HEK293 (cell line): Measurements from ENCODE around the gene SLC25A39.

Experiments
- CTCF ChIA-PET: fragments of 350-600 bp; formaldehyde crosslinking; extraction: SDS; loops from one replicate; lab custom pipeline; 2021; ENCODE audit warnings: antibody characterized with exemption; lab: Yijun Ruan, JAX
- POLR2A ChIA-PET: fragments of 300-600 bp; formaldehyde crosslinking; extraction: SDS; loops from one replicate; lab custom pipeline; 2020; ENCODE audit warnings: antibody characterized with exemption, inconsistent platforms; lab: Yijun Ruan, JAX
- H3K27ac ChIP-seq: fragments of 200-500 bp; sonication (Bioruptor generic); 2 replicates; pipeline ENCODE4 v1.5.1; 2014; ENCODE audit warnings: low read depth, low read length, control low read depth, inconsistent platforms; ENCODE audit errors: extremely low read depth
- H3K36me3 ChIP-seq, 2 experiments: fragments of 200-500 bp in 1 of 2; sonication (Bioruptor generic) in 1 of 2; 1 replicate in 1 of 2; 2 replicates in 1 of 2; pipeline ENCODE4 v1.5.1; 2014 to 2017; ENCODE audit warnings: inconsistent platforms in 2 of 2, low read length in 2 of 2; ENCODE audit not compliant: control insufficient read depth in 2 of 2, insufficient read depth in 1 of 2
- H3K4me1 ChIP-seq: fragments of 200-500 bp; sonication (Bioruptor generic); 2 replicates; pipeline ENCODE4 v1.5.1; 2014; ENCODE audit warnings: mild to moderate bottlenecking, low read length, inconsistent platforms; ENCODE audit not compliant: control insufficient read depth, insufficient read depth
- H3K4me3 ChIP-seq: 2 replicates; pipeline ENCODE4 v1.5.1; 2011; ENCODE audit warnings: low read depth, mild to moderate bottlenecking, control low read depth, low read length, moderate library complexity
- H3K9me3 ChIP-seq: fragments of 200-500 bp; sonication (Bioruptor generic); 2 replicates; pipeline ENCODE4 v1.5.1; 2014; ENCODE audit warnings: low read depth, low read length, inconsistent platforms; ENCODE audit not compliant: control insufficient read depth, insufficient read depth
- GLI2 ChIP-seq: fragments of 450-650 bp; formaldehyde crosslinking; IDR thresholded peaks from 2 replicates; pipeline ENCODE4; 2017; ENCODE audit warnings: missing biosample characterization, missing genetic modification characterization, low read depth, borderline replicate concordance
- GLIS2 ChIP-seq: fragments of 450-650 bp; formaldehyde crosslinking; IDR thresholded peaks from 2 replicates; pipeline ENCODE4 v1.5.1; 2016; ENCODE audit warnings: missing biosample characterization, missing genetic modification characterization
- KLF10 ChIP-seq: fragments of 450-650 bp; IDR thresholded peaks from 2 replicates; pipeline ENCODE4 v1.5.1; 2018; ENCODE audit warnings: missing biosample characterization, mild to moderate bottlenecking, missing genetic modification characterization
- PRDM1 ChIP-seq: fragments of 450-650 bp; formaldehyde crosslinking; IDR thresholded peaks from 2 replicates; pipeline ENCODE4; 2016; ENCODE audit warnings: missing biosample characterization, missing genetic modification characterization
- TRIM28 ChIP-seq: IDR thresholded peaks from 2 replicates; pipeline ENCODE4 v1.6.1; 2011; ENCODE audit warnings: low read length, control low read depth, borderline replicate concordance
- ZFP3 ChIP-seq: fragments of 450-650 bp; formaldehyde crosslinking; IDR thresholded peaks from 2 replicates; pipeline ENCODE4 v1.5.1; 2016; ENCODE audit warnings: low read depth, missing biosample characterization, missing genetic modification characterization
- ZNF155 ChIP-seq: fragments of 450-650 bp; formaldehyde crosslinking; IDR thresholded peaks from 2 replicates; pipeline ENCODE4 v1.5.1; 2016; ENCODE audit warnings: missing biosample characterization, missing genetic modification characterization
- ZNF16 ChIP-seq: fragments of 450-650 bp; formaldehyde crosslinking; IDR thresholded peaks from 2 replicates; pipeline ENCODE4 v1.5.1; 2016; ENCODE audit warnings: low read depth, missing biosample characterization, missing genetic modification characterization
- ZNF266 ChIP-seq: fragments of 450-650 bp; formaldehyde crosslinking; IDR thresholded peaks from 2 replicates; pipeline ENCODE4 v1.5.1; 2016; ENCODE audit warnings: missing biosample characterization, missing genetic modification characterization, low read depth
- ZNF274 ChIP-seq, 2 experiments: fragments of 200-500 bp in 1 of 2; fragments of 450-650 bp in 1 of 2; sonication (Bioruptor generic) in 1 of 2; formaldehyde crosslinking in 1 of 2; IDR thresholded peaks; 2 replicates each; pipeline versions ENCODE4 v1.5.1 to v1.6.1; 2014 to 2016; ENCODE audit warnings: borderline replicate concordance in 1 of 2, inconsistent platforms in 1 of 2, low read length in 1 of 2, missing biosample characterization in 1 of 2, missing genetic modification characterization in 1 of 2
- ZNF324 ChIP-seq: fragments of 450-650 bp; formaldehyde crosslinking; IDR thresholded peaks from 2 replicates; pipeline ENCODE4 v1.5.1; 2016; ENCODE audit warnings: missing biosample characterization, missing genetic modification characterization
- ZNF354C ChIP-seq: fragments of 450-650 bp; formaldehyde crosslinking; IDR thresholded peaks from 2 replicates; pipeline ENCODE4 v1.5.1; 2016; ENCODE audit warnings: missing biosample characterization, missing genetic modification characterization, low read depth, borderline replicate concordance
- ZNF529 ChIP-seq: fragments of 450-650 bp; formaldehyde crosslinking; IDR thresholded peaks from 2 replicates; pipeline ENCODE4 v1.5.1; 2017; ENCODE audit warnings: missing genetic modification characterization, missing biosample characterization; ENCODE audit not compliant: insufficient replicate concordance
- ZNF600 ChIP-seq: fragments of 450-650 bp; formaldehyde crosslinking; IDR thresholded peaks from 2 replicates; pipeline ENCODE4 v1.5.1; 2016; ENCODE audit warnings: missing biosample characterization, missing genetic modification characterization
- ZNF624 ChIP-seq: fragments of 450-650 bp; formaldehyde crosslinking; IDR thresholded peaks from 2 replicates; pipeline ENCODE4 v1.5.1; 2017; ENCODE audit warnings: missing biosample characterization, missing genetic modification characterization
- TF ChIP-seq, protein P1 (sequence below): fragments of 450-650 bp; formaldehyde crosslinking; IDR thresholded peaks from 2 replicates; pipeline ENCODE4 v1.5.1; 2016; ENCODE audit warnings: missing biosample characterization, missing genetic modification characterization
- TF ChIP-seq, protein P2 (sequence below): fragments of 450-650 bp; formaldehyde crosslinking; IDR thresholded peaks from 2 replicates; pipeline ENCODE4 v1.5.1; 2016; ENCODE audit warnings: missing biosample characterization, missing genetic modification characterization
- TF ChIP-seq, protein P3 (sequence below): fragments of 450-650 bp; formaldehyde crosslinking; IDR thresholded peaks from 2 replicates; pipeline ENCODE4 v1.5.1; 2016; ENCODE audit warnings: missing biosample characterization, missing genetic modification characterization
- TF ChIP-seq, protein P4 (sequence below): fragments of 450-650 bp; formaldehyde crosslinking; conservative IDR thresholded peaks from 2 replicates; pipeline ENCODE4 v1.5.1; 2016; ENCODE audit warnings: low read depth, missing biosample characterization, missing genetic modification characterization
- TF ChIP-seq, protein P5 (sequence below): fragments of 450-650 bp; formaldehyde crosslinking; IDR thresholded peaks from 2 replicates; pipeline ENCODE4 v1.5.1; 2016; ENCODE audit warnings: missing biosample characterization, missing genetic modification characterization

The SLC25A39 gene

DNA sequence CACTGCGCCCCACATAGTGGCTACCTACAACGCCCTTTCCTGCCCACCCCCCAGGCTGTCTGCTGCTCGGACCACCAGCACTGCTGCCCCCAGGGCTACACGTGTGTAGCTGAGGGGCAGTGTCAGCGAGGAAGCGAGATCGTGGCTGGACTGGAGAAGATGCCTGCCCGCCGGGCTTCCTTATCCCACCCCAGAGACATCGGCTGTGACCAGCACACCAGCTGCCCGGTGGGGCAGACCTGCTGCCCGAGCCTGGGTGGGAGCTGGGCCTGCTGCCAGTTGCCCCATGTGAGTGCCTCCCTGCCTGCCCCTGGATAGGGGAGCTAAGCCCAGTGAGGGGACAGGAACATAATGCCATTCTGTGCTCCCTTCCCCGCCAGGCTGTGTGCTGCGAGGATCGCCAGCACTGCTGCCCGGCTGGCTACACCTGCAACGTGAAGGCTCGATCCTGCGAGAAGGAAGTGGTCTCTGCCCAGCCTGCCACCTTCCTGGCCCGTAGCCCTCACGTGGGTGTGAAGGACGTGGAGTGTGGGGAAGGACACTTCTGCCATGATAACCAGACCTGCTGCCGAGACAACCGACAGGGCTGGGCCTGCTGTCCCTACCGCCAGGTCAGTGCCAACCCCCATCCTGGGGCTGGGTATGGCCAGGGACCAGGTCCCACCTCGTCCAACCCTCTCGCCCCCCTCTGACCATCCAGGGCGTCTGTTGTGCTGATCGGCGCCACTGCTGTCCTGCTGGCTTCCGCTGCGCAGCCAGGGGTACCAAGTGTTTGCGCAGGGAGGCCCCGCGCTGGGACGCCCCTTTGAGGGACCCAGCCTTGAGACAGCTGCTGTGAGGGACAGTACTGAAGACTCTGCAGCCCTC lies 27.6 kb upstream of the SLC25A39 start:
- no peak overlapping the region for H3K4me3 ChIP-seq
- H3K36me3 ChIP-seq: peaks cover 0 to 56% of the 10 kb centered on the region in 2 experiments; a peak in 2 of 3 replicates
- H3K27ac ChIP-seq: no peak overlapping the region
- H3K4me1 ChIP-seq: no peaks in the 10 kb centered on the region
- CTCF ChIA-PET: interaction anchor here (0.7 to 3.0 kb wide), 8 partner anchors 8 to 170 kb away, joined by 3 to 21 read pairs (median 10); partner anchors contain the start of gene FAM171A2
- POLR2A ChIA-PET: interaction anchor here (0.5 kb wide), 1 partner anchor 433 kb away, joined by 5 read pairs; no protein-coding TSS in a partner anchor
- TF ChIP-seq, protein P1, sequence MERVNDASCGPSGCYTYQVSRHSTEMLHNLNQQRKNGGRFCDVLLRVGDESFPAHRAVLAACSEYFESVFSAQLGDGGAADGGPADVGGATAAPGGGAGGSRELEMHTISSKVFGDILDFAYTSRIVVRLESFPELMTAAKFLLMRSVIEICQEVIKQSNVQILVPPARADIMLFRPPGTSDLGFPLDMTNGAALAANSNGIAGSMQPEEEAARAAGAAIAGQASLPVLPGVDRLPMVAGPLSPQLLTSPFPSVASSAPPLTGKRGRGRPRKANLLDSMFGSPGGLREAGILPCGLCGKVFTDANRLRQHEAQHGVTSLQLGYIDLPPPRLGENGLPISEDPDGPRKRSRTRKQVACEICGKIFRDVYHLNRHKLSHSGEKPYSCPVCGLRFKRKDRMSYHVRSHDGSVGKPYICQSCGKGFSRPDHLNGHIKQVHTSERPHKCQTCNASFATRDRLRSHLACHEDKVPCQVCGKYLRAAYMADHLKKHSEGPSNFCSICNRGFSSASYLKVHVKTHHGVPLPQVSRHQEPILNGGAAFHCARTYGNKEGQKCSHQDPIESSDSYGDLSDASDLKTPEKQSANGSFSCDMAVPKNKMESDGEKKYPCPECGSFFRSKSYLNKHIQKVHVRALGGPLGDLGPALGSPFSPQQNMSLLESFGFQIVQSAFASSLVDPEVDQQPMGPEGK: no peak
- TF ChIP-seq ZFP3 (tag by site-specific recombination) (no peak), KLF10 (tag by site-specific recombination) (no peak), GLI2 (tag by site-specific recombination) (no peak), ZNF274 (IDR thresholded peaks at IDR 0.05; ENCODE audit: low read length) (no peak), ZNF274 (tag by site-specific recombination; IDR thresholded peaks at IDR 0.05; ENCODE audit: borderline replicate concordance) (no peak), ZNF266 (no peak), ZNF324 (tag by site-specific recombination) (no peak), ZNF529 (tag by site-specific recombination) (no peak), PRDM1 (tag by site-specific recombination) (no peak), ZNF16 (tag by site-specific recombination) (no peak), ZNF624 (tag by site-specific recombination) (no peak), ZNF600 (tag by site-specific recombination) (peak; percentile 85), TRIM28 (no peak), GLIS2 (tag by site-specific recombination) (peak; percentile 39; the same call in 1 of the 2 replicates), ZNF354C (tag by site-specific recombination) (no peak), ZNF155 (no peak)
- TF ChIP-seq, protein P2, sequence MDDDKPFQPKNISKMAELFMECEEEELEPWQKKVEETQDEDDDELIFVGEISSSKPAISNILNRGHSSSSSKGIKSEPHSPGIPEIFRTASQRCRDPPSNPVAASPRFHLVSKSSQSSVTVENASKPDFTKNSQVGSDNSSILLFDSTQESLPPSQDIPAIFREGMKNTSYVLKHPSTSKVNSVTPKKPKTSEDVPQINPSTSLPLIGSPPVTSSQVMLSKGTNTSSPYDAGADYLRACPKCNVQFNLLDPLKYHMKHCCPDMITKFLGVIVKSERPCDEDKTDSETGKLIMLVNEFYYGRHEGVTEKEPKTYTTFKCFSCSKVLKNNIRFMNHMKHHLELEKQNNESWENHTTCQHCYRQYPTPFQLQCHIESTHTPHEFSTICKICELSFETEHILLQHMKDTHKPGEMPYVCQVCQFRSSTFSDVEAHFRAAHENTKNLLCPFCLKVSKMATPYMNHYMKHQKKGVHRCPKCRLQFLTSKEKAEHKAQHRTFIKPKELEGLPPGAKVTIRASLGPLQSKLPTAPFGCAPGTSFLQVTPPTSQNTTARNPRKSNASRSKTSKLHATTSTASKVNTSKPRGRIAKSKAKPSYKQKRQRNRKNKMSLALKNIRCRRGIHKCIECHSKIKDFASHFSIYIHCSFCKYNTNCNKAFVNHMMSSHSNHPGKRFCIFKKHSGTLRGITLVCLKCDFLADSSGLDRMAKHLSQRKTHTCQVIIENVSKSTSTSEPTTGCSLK (tag by site-specific recombination): no peak
- TF ChIP-seq, protein P3, sequence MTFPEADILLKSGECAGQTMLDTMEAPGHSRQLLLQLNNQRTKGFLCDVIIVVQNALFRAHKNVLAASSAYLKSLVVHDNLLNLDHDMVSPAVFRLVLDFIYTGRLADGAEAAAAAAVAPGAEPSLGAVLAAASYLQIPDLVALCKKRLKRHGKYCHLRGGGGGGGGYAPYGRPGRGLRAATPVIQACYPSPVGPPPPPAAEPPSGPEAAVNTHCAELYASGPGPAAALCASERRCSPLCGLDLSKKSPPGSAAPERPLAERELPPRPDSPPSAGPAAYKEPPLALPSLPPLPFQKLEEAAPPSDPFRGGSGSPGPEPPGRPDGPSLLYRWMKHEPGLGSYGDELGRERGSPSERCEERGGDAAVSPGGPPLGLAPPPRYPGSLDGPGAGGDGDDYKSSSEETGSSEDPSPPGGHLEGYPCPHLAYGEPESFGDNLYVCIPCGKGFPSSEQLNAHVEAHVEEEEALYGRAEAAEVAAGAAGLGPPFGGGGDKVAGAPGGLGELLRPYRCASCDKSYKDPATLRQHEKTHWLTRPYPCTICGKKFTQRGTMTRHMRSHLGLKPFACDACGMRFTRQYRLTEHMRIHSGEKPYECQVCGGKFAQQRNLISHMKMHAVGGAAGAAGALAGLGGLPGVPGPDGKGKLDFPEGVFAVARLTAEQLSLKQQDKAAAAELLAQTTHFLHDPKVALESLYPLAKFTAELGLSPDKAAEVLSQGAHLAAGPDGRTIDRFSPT (tag by site-specific recombination): peak; percentile 31; the same call in 1 of the 2 replicates
- TF ChIP-seq, protein P4, sequence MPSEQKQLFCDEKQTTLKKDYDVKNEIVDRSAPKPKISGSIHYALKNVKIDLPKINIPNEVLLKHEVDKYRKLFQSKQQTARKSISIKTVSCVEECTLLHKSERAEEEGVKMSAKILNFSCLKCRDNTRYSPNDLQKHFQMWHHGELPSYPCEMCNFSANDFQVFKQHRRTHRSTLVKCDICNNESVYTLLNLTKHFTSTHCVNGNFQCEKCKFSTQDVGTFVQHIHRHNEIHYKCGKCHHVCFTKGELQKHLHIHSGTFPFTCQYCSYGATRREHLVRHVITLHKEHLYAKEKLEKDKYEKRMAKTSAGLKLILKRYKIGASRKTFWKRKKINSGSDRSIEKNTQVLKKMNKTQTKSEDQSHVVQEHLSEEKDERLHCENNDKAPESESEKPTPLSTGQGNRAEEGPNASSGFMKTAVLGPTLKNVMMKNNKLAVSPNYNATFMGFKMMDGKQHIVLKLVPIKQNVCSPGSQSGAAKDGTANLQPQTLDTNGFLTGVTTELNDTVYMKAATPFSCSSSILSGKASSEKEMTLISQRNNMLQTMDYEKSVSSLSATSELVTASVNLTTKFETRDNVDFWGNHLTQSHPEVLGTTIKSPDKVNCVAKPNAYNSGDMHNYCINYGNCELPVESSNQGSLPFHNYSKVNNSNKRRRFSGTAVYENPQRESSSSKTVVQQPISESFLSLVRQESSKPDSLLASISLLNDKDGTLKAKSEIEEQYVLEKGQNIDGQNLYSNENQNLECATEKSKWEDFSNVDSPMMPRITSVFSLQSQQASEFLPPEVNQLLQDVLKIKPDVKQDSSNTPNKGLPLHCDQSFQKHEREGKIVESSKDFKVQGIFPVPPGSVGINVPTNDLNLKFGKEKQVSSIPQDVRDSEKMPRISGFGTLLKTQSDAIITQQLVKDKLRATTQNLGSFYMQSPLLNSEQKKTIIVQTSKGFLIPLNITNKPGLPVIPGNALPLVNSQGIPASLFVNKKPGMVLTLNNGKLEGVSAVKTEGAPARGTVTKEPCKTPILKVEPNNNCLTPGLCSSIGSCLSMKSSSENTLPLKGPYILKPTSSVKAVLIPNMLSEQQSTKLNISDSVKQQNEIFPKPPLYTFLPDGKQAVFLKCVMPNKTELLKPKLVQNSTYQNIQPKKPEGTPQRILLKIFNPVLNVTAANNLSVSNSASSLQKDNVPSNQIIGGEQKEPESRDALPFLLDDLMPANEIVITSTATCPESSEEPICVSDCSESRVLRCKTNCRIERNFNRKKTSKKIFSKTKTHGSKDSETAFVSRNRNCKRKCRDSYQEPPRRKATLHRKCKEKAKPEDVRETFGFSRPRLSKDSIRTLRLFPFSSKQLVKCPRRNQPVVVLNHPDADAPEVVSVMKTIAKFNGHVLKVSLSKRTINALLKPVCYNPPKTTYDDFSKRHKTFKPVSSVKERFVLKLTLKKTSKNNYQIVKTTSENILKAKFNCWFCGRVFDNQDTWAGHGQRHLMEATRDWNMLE (tag by site-specific recombination): no peak
- TF ChIP-seq, protein P5, sequence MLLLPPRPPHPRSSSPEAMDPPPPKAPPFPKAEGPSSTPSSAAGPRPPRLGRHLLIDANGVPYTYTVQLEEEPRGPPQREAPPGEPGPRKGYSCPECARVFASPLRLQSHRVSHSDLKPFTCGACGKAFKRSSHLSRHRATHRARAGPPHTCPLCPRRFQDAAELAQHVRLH: no peak
- no peaks in the 10 kb centered on the region for H3K9me3 ChIP-seq
